Bone marrow (tissue), 2 donors: Measurements from ENCODE around the gene EML4.
"Not testable (repeated sequence)": the region's sequence is repeated elsewhere in the genome, so short reads cannot be mapped to it uniquely, and the experiment has no call there.

Experiments
- DNase-seq, 2 donors: peaks; one replicate each; lab custom pipeline; 2025; lab: John Stamatoyannopoulos, UW

EML4 gene

DNA sequence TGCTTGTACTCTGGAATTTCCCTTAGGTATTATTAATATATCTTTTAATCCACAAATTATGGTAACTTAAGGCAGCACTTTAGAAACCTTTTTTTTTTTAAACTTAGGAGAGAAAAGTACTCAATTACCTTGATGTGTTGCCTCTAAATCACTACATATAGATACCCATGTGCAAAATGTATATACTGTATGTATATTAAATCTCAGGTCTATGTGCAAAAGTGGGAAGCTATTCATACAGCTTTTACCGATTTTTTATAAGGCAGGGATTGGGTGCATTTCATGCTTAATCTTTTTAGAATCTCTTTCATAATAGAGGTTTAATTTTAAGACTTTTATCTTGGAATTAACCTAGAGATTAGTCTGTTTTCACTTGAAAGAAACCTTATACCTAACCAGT lies 3.4 kb downstream of the EML4 start:
- no peak for DNase-seq

DNA sequence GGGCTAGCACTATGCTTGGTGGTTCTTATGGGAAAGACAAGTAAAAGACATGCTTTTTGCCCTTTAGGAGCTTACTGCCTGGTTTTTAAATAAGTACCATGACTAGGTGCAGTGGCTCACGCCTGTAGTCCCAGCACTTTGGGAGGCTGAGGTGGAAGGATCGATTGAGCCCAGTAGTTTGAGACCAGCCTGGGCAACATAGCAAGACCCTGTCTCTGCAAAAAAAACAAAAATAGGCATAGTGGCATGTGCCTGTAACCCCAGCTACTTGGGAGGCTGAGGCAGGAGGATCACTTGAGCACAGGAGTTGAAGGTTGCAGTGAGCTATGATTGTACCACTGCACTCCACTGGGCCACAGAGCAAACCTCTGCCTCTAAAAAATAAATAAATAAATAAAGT lies 4.3 kb downstream of the EML4 start:
- DNase-seq = not testable (repeated sequence)

- DNase-seq = no peak
Observed at GRCh38 chr2:42176992-42177738, 8.0 kb downstream of the EML4 start.

- no peak for DNase-seq
Observed at GRCh38 chr2:42178335-42178734, 9.2 kb downstream of the EML4 start.

DNA sequence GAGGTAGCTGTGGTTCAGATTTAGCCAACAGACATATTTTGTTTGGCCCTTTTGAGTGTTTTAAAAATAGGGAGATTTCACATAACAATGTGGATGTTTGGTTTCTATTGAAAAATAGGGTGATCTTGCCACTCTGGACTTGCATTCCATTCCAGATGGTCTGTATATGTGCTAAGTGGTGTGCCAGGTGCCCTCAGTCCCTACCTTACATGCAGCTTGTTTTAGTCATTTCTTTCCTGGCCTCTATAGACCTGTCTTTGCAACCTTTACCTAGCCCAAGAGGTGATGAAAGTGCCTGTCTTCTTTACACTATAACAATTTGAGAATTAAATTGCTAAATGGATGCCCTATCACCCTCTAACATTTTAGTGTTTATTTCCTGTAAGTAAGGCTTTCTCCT lies 11.1 kb downstream of the EML4 start:
- DNase-seq = no peak

DNA sequence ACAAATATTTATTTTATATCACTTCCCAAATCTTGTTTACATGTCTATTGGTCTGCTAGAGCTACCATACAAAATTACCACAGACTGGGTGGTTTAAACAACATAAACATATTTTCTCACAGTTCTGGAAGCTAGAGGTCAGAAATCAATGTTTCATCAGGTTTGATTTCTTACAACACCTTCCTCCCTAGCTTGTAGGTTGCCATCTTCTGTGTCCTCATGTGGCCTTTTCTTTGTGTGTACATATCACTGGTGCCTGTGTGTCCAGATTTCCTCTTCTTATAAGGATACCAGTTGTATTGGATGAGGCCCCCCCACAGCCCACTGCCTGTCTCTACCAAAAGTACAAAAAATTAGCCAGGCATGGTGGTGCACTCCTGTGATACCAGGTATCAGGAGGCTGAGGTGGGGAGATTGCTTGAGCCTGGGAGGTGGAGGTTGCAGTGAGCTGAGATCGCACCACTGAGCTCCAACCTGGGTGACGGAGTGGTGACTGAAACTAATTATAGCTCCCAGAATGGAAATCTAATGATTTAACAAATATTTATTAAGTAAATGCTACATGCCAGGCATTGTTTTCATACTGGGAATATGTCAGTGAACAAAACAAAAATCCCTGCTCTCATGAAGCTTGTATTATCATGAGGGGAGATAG lies 13.6 kb downstream of the EML4 start:
- DNase-seq = no peak

- no peak for DNase-seq
Observed at GRCh38 chr2:42183775-42184174, 14.6 kb downstream of the EML4 start.

GRCh38 chr2:42184346-42184745 lies 15.2 kb downstream of the EML4 start:
- no peak for DNase-seq

DNA sequence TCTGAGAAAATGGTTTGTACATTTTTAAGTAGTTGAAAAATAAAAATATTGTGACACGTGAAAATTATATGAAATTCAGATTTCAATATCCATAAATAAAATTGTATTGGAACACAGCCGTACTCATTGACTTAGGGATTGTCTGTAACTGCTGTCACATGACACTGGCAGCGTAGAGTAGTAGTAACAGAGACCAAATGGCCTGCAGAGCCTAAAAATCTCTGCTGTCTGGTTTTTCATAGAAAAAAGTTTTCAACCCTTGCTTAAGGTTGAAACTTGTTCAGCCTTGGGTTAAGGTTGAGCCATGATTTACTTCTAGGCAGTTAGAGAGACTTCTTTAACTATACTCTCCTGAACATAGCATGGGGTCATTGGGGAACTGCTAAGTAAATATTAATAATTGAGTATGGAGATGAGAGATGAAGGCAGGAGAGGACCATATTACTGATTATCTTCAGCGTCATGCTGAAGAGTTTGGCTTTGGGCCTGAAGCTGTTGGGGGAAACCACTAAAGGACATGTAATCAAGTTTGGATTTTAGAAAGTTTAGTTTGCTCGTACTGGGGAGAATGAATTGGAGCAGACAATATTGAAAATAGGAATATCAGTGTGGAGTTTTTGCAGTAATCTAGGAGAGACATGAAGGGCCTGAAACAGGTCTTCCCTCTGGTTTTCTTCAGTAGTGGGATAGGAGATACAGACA lies 16.2 kb downstream of the EML4 start:
- DNase-seq = no peak

DNA sequence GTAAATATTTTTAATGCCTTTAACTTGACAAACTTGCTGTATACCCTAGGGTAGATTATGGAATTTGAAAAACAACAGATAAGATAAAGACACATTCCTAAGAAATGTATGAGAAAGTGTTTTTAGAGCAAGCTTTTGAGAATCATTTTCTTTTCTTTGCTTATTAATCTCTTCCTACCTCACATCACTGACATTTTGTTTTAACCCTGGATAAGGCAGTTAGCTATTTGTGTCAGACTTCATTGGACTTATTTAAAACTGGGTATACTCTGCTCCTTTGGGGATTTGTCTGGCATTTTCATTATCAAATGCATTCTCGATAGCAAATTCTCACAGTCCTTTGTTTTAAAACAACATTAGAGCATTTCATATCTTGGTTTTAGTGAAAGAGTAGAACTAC lies 17.2 kb downstream of the EML4 start:
- DNase-seq = no peak

DNA sequence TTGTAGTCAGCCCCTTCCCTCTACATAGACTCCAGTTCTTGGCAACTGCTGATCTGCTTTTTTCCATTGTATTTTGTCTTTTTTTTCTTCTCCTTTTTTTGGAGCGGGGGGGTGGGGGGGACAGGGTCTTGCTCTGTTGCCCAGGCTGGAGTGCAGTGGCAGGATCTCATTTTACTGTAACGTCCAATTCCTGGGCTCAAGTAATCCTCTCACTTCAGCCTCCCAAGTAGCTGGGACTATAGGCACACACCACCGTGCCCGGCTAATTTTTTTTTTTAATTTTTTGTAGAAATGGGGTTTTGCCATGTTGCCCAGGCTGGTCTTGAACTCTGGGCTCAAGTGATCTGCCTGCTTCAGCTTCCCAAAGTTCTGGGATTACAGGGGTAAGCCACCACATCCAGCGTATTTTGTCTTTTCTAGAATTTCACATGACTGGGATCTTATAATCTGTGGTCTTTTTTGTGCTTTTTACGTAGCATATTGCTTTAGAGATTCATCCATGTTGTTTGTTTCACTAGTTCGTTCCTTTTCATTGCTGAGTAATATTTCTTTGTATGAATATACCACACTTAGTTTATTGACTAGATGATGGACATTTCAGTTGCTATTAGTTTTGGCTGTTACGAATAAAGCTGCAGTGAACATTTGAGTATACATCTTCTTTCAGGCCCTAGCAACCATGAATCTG lies 17.9 kb downstream of the EML4 start:
- no peak for DNase-seq

- no peak for DNase-seq
Observed at GRCh38 chr2:42187886-42188285, 18.7 kb downstream of the EML4 start.

DNA sequence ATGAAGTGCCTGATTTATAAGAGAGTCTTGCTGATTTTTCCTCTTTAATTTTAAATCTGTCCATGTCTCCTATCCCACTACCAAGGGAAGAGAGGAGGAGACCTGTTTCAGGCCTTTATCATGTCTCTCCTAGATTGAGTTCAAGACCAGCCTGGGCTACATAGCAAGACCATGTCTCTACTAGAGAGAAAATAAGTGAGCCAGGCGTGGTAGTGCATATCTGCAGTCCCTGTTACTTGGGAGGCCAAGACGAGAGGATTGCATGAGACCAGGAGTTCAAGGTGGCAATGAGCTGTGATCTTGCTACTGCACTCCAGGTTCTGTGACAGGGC lies 20.0 kb downstream of the EML4 start:
- no peak for DNase-seq

GRCh38 chr2:42190191-42190590 lies 21.0 kb downstream of the EML4 start:
- no peak for DNase-seq

DNA sequence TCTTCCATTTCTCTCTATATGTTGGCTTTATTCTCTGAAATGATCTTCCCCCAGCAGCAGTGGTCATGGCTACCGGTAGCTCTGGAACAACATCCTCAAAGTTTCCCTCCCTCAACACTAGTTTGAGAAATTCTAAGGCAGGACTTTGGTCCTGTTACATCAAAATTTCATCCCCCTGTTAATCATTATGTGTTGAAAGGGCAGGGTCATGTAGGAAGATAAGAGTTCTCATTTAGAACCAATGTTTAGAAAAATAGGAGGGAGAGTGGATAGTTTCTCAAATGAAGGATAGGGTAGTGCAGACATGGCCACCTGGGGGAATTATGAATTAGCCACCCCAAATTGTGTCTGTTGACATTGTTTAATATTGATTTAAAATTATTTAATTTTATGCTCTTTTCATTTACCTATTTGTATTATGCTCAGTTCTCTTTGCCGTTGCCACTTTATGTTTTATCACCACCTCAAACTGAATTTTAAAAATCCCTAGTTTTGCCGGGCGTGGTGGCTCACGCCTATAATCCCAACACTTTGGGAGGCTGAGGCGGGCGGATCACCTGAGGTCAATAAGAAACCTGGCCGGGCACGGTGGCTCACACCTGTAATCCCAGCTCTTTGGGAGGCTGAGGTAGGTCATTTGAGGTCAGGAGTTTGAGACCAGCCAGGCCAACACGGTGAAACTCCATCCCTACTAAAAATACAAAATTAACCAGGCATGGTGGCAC lies 22.3 kb downstream of the EML4 start:
- no peak for DNase-seq

DNA sequence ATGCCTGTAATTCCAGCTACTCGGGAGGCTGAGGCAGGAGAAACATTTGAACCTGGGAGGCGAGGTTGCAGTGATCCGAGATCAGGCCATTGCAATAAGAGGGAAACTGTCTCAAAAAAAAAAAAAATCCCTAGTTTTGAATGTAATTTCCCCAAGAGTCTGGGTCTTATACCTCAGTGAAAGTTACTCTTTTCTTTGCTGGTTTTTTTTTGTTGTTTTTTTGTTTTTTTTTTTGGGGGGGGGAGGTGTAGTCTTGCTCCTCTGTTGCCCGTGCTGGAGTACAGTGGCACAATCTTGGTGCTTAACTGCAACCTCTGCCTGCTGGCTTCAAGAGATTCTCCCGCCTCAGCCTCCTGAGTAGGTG lies 22.8 kb downstream of the EML4 start:
- DNase-seq = no peak

DNA sequence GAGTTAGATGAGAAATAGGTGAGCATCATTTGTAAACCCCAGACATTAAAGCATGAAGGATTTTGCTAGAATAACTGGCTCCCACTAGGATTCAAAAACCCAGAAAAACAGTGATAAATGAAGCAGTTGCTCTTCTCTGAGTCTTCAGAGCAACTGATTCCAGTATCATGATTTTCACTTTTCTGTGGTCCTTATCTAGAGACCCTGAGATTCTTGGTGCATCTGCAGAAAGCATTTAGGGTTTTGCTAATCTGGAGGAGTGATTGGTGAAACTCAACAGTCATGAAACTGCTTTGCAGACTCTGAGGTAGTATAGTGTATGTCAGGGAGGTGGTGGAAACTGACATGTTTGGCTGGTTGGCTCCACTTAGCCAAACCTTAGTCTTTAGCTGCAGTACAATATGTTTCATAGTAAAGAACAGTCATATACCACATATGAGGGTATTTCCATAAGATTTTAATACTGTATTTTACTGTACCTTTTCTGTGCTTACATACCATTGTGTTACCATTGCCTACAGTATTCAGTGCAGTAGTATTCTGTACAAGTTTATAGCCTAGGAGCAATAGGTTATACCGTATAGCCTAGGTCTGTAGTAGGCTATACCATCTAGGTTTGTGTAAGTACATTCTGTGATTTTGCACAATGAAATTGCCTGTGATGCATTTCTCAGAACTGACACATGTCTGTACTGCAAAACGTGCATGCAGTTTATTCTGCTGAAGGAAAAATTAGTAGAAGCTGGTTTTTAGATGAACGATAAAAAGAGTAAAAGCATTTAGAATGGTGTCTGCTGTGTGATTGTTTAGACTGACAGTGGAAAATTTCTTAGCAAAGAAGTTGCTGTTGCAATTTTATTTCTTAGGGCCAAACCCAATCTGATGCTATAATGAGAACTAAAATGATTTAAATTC lies 23.8 kb downstream of the EML4 start:
- no peak for DNase-seq

DNA sequence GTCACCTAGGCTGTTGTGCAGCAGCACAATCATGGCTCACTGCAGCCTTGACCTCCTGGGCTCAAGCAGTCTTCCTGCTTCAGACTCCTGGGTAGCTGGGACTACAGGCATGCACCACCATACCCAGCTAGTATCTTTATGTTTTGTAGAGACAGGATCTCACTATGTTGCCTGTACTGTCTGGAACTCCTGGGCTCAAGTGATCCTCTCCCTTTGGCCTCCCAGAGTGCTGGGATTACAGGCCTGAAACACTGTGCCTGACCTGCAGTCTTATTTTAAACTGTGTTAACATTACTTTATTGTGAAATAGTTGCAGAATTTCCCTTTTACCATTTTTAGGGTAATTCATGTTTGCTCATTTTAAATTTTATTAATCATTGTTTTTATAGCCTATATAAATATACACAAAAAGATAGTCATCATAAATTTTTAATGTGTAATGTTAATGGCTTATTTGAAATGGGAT lies 24.6 kb downstream of the EML4 start:
- no peak for DNase-seq

GRCh38 chr2:42194428-42194827 lies 25.3 kb downstream of the EML4 start:
- DNase-seq = no peak

DNA sequence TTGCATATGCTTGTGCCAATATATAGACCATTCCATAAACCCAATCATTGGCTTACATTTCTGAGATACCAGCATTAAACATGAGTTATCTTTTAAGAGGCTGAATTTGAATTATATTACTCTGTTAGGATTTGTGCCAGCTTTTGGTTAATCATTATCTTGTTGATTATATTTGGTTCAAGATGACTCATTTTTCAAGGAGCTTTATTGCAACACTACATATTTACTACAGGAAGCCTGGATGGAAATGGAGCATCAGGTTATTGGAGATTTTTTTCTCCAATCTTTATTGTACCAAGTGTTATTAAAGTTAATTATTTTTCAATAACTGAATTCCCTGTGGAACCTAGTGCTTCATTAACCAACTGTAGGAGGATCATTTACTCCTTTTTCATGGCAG lies 26.4 kb downstream of the EML4 start:
- no peak for DNase-seq

DNA sequence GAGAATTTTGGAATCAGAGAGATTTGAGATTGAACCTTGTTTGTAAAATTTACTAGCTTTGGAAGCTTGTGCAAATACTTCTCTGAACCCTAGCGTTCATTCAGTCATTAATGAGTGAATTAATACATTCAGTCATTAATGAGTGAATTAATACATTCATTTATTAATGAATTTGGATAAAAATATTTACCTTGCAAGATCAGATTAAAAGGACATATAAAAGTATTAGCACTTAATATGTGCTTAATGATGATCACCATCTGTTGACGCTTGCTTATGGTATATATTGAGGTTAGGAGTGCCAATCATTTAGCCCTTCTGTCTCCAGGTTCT lies 26.9 kb downstream of the EML4 start:
- DNase-seq = no peak
